Middle frontal gyrus (tissue), 1 donor: Measurements from ENCODE around the gene INF2.
"Not testable (repeated sequence)": the region's sequence is repeated elsewhere in the genome, so short reads cannot be mapped to it uniquely, and the experiment has no call there.

ENCODE experiments used
- DNase-seq: peaks from one replicate; pipeline ENCODE4 v3.0.0-alpha.2; 2015; ENCODE audit warnings: low spot score; ENCODE audit errors: extremely low spot score

INF2 gene

DNA sequence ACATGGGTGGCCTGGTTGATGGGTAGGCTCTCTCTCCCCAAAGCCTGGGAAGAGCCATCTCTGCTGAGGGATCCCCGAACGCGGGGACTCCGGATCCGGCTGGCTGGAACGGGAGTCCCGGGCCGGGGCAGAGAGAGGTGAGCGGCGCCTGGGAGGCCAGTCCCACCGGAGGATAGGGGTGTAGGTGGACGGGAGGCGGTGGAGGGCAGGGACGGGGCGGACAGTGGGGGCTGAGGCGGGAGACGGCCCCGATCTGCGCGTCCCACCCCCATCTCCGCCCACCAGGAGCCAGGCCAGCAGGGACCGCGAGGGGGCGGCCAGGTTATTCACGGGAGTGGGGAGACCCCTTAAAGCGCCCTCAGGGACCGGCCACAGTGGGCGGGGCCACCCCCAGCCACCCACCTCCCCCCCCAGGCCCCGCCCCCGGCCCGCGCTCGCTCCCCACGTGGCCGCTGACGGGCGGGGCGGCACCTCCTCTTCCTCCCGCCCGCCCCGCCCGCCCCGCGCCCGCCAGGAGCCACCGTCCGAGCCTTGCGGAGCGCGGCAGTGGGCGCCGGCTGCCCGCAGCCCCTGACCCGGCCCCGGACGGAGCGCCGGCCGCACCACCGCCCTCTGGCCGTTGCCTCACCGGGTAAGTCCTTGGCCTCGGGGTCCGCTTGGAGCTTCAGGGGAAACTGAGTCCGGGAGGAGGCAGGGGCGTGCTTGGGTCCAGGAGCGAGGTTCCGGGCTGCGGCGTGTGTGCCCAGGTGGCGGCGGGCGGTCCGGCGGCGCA lies at the start of gene INF2:
INF2 (plus strand) TSS at position 510 of the 772 bp plus-strand sequence. CDS start 11,748 bp downstream, outside the sequence.
- DNase-seq, result no peak

DNA sequence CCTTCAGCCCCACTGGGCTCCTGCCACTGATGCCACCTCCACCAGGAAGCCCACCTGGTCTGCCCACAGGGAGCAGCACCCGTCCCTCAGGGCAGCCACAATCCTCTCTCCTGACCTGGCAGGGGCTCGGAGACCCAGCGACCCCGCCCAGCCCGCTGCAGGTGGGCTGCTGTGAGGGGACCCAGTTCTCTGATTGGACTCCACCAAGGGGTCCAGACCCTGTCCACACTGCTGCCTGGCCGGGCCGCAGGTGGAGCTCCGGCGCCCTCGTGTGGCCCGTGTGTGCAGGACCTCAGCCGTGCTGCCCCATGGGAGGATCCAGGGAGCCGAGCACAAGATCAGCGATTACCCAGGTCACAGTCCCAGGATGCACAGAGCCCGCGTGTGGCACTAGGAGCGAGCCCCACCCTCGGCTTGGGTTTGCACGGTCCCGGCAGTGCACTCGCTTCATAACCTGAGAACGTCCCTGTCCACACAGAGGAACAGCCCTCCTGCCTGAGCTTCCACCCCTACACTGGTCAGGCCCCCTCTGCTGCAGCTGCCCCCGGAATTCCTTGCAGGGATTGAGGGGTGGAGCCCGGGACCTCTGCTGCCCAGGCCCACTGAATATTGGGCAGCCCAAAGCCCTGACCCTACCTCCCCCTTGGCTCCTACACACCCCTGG lies 49.4 kb upstream of the INF2 start:
- peak; percentile 21 for DNase-seq

DNA sequence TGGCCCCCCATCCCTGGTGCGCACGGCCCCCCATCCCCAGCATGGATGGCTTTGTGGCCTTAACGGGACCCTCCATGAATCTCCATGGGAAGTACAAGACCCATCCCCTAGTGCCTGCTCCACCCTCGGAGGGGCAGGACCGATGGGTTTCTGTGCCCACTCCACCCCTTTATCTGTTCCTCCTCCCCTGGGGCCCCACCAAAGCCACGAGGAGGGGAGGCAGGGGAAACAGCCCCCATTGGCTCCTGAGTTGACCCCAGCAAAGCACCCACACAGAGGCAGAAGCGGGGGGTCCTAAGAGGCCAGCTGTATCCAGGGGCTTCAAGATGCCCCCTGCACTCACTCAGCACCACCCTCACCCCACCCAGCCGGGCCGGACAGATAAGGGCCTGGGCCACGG lies 48.7 kb upstream of the INF2 start:
- DNase-seq, result no peak

DNA sequence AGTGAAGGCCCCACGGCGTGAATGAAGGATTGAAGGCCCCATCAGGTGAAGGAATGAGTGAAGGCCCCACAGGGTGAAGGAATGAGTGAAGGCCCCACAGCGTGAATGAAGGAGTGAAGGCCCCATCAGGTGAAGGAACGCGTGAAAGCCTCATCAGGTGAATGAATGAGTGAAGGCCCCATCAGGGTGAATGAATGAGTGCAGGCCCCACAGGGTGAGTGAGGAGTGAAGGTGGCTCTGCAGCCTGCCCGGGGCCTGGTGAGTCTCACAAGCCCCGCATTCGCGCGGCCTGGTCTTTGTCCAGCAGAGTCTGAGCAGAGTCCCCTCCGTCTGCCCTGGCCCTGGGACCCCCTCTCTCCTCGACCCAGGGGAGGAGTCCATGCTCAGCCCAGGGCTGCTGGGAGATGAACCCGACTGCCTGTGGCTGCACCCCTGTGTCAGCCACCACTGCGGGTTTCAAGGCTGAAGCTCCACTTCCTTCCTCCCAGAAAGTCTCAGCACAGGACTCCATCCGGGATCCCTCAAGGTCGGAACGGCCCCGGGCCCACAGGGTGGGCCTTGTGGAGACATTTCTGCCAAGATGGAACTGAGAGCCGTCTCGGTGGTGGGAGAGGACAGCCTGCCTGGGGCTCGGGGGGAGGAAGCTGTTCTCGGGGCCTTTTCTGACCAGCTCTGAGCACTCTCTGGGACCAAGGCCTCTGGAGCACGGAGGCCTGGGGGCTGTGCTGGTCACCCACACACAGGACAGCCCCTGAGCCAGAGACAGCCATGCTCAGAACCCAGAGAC lies 47.5 kb upstream of the INF2 start:
- no peak for DNase-seq

DNA sequence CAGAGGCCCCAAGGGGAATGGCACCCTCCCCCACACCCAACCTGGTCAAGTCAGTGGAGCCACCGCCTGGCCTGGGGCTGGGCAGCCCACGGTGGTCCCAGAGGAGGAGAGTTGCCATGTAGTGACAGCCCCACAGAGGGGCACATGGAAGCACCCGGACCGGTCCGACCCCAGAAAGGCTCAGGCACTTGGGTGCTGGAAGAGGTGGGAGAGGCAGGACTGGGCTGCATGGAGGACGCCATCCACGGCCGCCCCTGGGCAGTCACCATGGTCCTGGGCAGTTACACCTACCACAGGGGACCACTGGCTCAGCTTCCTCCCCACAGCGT lies 46.9 kb upstream of the INF2 start:
- no peak for DNase-seq

DNA sequence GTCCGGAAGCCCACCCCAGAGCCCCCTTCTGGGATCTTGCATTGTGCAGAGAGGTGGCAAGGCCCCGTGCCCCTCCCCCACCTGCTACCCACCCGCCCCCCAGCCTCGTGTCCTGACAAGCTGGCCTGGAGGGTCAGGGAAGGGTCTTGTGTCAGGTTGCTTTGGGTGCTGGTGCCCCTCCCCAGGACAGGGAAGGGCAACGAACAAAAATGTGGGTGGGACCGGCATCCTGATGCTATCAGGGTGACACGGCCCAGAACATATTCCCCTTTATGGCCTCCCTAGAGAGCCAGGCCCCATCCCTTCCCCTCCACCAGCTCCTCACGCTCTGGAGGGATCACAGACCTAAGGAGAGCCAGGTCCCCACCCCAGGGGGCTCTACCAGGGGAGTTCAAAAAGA lies 46.1 kb upstream of the INF2 start:
- DNase-seq, result no peak

DNA sequence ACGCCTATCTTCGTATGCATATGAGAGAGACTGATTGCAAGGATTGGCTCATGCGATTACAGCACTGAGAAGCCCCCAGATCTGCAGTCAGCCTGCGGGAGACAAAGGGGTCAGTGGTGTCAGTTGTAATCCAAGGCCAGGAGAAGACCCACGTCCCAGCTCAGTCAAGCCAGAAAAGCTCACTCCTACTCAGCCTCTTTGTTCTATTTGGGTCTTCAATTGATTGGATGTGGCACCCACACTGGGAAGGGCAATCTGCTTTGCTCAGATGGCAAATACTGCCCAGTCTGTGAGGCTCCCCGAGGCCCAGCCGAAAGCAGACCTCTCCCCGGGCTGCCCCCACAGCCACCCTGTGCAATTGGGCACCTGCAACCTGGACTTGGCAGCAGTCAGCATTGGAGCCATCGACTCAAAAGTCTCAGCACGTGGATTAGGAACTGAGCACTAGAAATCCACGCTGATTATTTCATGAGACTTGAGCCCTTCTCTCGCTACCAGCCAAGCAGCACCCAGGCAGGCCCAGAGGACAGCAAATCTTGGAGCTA lies 45.3 kb upstream of the INF2 start:
- no peak for DNase-seq

DNA sequence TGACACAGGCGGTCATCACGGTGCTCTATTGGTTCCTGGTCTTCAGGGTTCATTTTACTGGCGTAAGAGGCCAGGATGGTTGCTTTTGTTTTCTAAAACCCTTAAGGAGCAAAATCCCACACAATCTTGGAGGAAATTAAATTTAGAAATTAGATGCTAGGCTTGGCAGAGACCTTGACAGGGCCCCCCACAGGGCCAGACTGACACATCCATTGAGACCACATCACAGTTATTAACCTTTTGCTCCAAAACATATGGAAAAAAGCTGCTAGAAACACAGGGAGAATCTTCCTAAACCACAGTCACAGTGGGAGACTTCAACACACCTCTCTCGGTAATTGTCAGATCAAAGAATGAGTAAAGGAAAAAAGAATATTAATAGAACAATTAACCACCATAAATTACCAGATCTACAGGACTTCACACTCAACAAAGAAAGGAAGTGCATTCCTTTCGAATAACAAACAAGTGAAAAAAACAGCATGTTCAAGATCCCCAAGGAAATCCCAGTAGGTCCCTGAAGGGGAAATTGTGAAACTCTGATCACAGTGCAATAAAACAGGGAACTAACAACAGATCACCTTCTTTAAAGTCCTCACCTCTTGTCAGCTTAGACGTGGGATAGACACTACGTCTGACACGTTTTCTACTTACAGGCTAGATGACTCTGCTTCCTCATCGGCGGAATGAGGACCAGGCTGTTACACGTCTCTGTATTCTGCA lies 44.6 kb upstream of the INF2 start:
- DNase-seq, result no peak

DNA sequence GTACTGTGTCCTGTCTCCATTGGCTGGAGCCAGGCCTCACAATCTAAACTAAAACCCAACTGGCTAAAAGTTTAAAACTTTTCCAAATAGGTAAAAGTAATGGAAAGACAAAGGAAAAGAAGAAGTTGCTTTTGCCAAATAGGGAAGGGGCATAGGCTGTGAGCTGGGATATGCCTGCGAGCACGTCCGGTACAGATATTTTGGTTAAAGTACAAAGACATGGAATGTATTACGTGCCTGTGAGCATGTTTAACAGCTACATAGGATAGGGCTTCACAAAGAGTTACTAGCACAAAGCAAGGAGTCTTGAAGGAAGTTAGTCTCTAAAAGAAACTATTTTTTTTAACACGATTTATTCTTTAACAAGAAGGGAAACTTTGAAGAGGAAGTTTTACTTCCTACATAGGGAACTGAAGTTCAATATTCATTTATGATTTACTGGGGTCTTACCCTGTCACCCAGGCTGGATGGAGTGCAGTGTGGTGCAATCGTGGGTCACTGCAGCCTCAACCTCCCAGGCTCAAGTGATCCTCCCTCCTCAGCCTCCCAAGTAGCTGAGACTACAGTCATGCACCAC lies 41.9 kb upstream of the INF2 start:
- DNase-seq, result no peak

DNA sequence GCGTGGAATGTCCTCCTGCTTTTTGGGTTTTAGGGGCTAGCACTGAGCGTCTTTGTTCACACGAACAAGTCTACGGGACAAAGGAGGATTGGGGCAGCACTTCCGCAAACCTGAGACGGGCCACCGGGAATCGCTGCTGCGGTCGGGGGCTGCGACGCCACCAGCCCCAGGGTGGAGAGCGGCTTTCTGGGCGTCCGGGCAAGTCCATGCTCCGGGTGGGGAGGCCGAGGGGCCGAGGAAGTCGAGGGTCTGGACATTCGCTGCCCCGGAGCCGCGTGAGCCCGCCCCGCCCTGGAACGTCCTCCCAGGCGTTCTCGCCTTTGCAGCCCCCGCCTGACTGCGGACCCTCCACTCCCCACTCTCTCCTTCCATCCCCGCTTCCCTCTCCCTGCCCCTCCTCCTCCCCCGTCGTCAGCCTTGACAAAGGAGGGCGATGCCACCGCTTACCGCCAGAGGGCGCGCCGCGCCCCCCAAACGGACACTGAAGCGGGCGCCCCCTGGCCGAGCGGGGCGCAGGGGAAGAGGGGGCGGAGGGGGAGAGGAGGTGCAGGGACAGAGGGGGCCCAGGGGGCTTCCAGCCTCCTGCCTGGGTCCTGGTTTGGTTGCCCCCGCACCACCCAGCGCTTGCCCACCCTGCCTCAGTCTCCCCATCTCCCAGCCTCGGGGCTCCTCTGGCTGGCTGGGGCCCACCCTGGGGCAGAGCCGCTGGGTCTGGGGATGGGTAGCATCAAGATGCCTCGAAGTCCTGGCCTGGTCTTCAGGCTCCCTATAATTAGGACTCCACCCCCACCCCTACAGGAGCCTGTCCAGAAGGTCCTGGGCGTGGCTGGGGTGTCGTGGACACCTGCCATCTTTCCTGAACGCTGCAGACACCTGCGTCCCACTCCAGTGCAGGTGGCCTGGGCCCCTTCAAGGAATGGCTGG lies 39.1 kb upstream of the INF2 start:
- peak; percentile 53 for DNase-seq

DNA sequence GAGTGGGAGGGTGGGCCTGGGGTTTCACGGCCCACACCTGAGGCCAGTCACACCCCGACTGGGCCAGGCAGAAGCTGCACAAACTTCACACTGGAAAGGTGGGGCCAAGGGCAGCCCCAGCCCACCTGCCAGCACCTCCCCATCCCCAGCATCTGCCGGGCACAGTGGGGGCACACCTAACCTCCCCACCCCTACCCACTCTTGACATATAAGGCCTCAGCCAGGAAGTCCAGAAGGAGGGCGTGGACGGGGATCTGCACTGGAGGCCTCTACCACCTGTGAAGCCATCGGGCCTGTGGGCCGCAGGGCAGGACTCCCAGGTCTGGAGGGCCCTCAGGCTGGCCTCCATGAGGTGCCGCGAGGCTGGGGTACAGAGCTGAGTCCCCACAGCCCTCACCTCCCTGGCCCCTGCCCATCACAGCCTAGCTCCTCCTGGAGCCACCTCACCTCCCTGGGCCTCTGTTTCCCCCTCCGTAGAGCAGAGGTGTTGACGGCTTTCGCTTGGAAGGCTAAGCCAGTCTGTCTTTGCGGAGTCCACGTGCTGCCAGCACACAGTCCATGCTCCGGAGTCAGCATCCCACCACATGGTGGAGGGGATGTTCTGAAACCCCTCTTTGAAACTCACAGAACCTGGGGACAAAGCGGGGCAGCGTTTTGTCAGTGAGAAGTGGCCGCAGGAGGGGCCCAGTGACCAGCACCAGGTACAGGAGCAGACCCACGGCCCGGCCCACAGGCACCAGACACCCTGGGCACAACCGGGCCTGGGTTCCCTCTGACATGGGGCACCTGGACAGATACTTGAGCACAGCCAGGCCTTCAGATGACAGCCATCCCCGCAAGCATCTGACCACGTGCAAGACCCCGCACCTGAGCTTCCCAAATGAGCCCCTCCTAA lies 38.2 kb upstream of the INF2 start:
- DNase-seq, result no peak

DNA sequence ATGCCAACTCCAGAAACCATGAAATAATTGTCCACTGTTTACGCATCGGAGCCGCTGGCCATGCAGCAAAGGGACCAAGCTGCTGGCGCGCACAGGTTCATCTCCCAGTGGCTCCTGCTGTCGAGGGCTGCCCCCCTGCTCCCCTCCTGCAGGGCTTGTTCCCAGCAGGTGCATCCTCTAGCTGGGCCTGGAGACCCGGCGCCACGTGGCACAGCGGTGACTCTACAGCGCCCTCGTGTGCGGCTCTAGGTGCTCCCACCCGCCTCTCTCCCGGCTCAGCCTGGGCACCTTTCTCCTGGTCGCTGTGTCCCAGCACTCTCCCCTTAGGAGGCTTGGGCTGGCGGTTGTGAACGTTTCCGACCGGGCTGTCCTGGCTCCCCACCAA lies 37.5 kb upstream of the INF2 start:
- no peak for DNase-seq

DNA sequence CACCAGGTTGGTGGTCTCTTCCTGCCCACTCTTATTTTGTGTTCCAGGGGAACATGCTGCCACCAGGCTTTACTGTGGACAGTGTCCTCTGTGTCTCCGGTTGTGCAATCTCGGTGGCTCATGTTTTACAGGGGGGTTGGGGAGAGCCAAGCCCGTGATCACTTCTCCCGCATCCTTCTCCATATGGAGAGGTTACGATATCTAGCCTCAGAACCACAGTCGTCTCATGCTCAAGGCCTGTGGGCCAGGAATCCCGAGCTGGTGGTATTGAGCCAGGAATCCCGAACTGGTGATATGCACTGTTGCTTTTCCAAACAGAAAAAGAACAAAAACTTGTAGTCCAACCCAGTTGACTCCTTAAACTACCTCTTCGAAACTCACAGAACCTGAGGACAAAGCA lies 37.0 kb upstream of the INF2 start:
- no peak for DNase-seq

DNA sequence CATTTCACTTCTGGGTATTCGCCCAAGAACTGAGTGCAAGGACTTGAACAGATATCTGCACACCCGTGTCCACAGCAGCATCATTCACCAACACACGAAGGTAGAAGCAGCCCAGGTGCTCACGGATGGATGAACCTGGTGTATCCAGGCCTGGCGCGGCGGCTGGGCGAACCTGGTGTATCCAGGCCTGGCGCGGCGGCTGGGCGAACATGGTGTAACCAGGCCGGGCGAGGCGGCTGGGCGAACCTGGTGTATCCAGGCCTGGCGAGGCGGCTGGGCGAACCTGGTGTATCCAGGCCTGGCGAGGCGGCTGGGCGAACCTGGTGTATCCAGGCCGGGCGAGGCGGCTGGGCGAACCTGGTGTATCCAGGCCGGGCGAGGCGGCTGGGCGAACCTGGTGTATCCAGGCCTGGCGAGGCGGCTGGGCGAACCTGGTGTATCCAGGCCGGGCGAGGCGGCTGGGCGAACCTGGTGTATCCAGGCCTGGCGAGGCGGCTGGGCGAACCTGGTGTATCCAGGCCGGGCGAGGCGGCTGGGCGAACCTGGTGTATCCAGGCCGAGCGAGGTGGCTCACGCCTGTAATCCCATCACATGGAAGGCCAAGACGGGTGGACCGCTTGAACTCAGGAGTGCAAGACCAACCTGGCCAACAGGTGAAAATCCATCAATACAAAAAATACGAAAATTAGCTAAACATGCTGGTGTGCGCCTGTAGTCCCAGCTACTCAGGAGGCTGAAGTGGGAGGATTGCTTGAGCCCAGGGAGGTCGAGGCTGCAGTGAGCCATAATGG lies 36.1 kb upstream of the INF2 start:
- DNase-seq, result not testable (repeated sequence)

DNA sequence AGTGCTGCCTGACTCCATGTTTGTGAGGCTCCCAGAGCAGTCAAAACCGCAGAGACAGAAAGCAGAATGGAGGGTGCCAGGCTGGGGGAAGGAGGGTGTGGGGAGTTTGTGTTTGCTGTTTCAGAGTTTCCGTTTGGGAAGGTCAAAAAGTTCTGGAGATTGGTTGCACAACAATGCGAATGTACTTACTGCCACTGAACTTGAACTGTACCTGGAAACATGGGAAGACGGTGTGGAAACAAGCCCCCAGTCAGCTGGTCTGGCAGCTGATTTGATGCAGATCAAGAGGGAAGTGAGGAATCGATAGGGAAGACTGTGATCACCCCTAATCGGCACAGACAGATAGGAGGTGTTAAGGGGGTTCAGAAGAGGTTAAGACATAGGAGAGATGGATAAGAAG lies 35.3 kb upstream of the INF2 start:
- no peak for DNase-seq

DNA sequence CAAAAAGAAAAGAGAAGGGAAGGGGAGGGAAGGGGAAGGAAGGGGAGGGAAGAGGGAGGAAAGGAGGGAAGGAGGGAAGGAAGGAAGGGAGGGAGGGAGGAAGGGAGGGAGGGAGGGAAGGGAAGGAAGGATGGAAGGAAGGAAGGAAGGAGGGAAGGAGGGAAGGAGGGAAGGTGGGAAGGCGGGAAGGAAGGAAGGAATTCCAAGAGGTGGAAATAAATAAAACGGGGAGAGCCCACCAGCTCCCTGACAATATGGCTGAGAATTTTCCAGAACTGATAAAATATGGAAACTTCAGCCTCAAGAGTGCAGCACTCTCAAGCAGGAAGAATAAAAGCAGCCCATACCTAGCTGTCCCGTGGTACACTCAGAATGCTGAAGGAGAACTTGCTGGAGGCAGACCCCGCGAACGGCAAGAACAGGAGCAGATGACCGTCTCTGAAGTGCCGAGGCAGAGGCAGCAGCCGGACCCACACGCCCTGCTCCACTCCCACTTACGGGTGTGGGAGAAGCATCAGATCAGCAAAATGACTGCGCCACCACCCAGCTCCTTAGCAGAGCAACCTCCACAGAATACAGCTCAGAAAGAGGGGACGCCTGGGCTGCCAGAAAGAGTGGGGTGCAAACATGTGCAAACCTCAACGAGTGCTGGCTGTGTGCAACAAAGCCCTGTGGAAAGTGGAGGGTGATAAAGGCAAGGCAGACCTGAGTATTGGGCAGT lies 34.1 kb upstream of the INF2 start:
- DNase-seq, result no peak

DNA sequence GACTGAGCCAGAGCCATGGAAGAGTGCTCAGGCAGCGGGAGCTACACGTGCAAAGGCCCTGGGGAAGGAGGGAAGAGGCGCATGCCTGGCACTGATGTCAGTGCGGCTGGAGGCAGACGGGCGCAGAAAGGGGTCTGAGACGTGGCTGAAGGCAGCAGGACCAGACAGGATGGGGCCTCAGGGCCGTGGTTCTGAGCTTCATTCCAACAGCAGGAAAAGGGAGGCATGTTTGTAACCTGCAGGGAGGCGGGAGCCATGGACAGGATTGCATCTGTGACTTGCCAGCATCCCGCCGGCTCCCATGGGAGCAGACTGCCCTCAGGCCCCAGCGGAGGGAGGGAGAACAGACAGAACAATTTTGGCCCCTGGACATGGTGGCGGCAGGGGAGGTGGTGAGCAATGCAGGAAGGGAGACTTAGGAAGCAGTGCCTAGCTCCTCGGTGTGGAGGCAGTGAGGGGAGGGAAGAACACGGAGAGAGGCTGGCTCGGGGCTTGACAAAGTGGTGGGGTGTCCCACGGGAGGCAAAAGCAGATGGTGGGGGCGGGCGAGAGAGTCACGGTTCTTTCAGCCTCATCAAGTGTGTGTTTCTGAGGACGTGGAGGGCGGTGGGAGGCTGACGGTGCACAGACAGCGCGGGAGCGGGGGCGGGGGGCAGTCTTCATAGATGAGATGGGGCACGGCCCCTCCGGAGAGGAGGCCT lies 33.3 kb upstream of the INF2 start:
- no peak for DNase-seq
